ENCODE measurements around the gene AOAH.

Gene AOAH

DNA sequence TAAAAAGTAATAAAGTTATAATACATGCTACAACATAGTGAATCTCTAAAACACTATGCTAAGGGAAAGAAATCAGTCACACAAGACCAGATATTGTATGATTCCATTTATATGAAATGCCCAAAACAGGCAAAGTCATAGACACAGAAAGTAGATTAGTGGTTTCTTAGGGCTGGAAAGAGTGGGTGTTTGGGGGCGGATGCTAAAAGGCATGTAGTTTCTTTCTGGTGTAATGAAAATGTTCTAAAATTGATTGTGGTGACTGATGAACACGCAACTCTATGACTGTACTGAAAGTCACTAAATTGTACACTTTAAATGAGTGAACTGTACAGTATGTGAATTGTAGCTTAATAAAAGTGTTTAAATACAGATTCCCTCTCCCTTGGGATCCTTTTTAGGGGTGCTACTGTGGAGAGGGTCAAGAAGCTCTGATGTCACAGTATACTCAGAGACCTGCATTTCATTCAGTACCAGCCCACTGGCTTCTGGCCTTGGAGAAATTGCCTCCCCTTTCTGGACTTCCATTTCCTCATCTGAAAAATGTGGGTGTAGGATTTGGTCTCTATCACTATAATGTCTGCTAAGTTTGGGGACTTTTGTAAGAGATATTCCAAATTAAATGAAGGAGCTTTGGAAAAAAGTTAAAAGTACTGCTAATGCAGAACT lies 46.4 kb downstream of the AOAH start:
- TF ChIP-seq, protein P1, sequence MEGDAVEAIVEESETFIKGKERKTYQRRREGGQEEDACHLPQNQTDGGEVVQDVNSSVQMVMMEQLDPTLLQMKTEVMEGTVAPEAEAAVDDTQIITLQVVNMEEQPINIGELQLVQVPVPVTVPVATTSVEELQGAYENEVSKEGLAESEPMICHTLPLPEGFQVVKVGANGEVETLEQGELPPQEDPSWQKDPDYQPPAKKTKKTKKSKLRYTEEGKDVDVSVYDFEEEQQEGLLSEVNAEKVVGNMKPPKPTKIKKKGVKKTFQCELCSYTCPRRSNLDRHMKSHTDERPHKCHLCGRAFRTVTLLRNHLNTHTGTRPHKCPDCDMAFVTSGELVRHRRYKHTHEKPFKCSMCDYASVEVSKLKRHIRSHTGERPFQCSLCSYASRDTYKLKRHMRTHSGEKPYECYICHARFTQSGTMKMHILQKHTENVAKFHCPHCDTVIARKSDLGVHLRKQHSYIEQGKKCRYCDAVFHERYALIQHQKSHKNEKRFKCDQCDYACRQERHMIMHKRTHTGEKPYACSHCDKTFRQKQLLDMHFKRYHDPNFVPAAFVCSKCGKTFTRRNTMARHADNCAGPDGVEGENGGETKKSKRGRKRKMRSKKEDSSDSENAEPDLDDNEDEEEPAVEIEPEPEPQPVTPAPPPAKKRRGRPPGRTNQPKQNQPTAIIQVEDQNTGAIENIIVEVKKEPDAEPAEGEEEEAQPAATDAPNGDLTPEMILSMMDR (IDR thresholded peaks at IDR 0.05; ENCODE audit: borderline replicate concordance, control extremely low read depth, extremely low read depth, insufficient read depth, missing control alignments): no peak
- in situ Hi-C loops (cut with MboI; ENCODE audit: low sequenced_read_pairs, unreplicated experiment): loop anchor here (10.0 kb wide), 1 partner anchor 193 kb away; no protein-coding TSS in a partner anchor

GRCh38 chr7:36673703-36674102 lies 50.6 kb downstream of the AOAH start:
- DNase-seq (ENCODE audit: low spot score): no peak
- TF ChIP-seq, protein P1 (IDR thresholded peaks at IDR 0.05; ENCODE audit: borderline replicate concordance, control extremely low read depth, extremely low read depth, insufficient read depth, missing control alignments): no peak
- in situ Hi-C loops (cut with MboI; ENCODE audit: low sequenced_read_pairs, unreplicated experiment): loop anchor here (10.0 to 25.0 kb wide), 2 partner anchors 189 to 514 kb away; no protein-coding TSS in a partner anchor

More for the DNA sequence above, 46.4 kb downstream of the AOAH start:
- DNase-seq (ENCODE audit: low spot score): peak; percentile 33

DNA sequence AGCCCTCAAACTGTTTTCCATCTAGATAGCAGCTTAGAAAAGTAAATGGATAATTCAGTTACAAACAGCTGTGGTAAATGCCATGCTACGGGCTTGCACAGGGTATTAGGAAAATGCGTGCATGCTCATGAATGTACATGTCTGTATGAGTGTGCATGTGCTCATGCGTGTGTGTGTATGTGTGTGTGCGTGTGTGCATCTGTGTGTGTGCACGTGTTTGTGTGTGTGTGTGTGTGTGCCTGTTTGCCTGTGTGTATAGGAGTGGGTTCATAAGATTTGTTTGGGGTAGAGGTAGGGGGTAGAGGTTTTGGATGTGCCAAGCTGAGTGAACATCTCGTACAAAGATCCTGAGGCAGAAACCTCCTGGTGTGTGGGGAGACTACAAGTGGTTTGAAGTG lies 52.9 kb downstream of the AOAH start:
- in situ Hi-C loops (cut with MboI; ENCODE audit: low sequenced_read_pairs, unreplicated experiment): loop anchor here (10.0 to 25.0 kb wide), 2 partner anchors 187 to 516 kb away; no protein-coding TSS in a partner anchor
- TF ChIP-seq, protein P1 (IDR thresholded peaks at IDR 0.05; ENCODE audit: borderline replicate concordance, control extremely low read depth, extremely low read depth, insufficient read depth, missing control alignments): no peak

DNA sequence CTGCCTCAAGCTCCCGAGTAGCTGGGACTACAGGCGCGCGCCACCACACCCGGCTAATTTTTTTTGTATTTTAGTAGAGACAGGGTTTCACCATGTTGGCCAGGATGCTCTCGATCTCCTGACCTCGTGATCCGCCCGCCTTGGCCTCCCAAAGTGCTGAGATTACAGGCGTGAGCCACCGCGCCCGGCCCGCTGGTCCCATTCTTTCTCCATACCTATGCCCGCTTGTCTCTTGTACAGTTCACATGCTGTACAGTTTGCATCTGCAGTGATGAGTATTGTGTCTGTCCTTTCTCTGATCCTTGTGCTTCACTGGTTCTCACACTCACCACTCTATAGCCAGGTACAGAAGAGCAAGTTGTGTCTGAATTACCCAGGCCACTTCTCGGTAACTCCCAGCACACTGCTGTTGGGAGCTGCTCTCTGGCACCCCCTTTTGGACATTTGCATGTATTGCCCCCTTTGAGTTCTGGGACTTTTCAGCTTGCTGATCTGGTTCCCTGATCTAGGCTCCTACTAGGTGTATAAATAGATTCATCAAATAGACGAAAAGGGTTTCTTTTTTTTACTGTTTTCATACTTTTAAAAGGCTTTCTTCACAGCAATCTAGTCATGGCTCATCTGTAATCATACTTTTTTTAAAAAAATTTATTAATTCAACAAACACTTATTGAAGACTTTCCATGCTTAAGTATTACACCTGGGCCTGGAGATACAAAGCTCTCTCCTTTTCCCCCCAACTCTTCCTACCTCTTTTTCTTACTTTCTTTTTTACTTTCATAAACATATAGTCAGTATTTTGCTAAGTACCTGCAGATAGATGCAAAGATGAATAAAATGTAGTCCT lies 53.5 kb downstream of the AOAH start:
- TF ChIP-seq, protein P1 (IDR thresholded peaks at IDR 0.05; ENCODE audit: borderline replicate concordance, control extremely low read depth, extremely low read depth, insufficient read depth, missing control alignments): peak; percentile 81
- peak; percentile 72 for DNase-seq (ENCODE audit: low spot score)
- in situ Hi-C loops (cut with MboI; ENCODE audit: low sequenced_read_pairs, unreplicated experiment): loop anchor here (10.0 to 25.0 kb wide), 2 partner anchors 186 to 516 kb away; no protein-coding TSS in a partner anchor

More for the DNA sequence above, 52.9 kb downstream of the AOAH start:
- no peak for DNase-seq (ENCODE audit: low spot score)

- DNase-seq (ENCODE audit: low spot score): no peak
- TF ChIP-seq, protein P1 (IDR thresholded peaks at IDR 0.05; ENCODE audit: borderline replicate concordance, control extremely low read depth, extremely low read depth, insufficient read depth, missing control alignments): no peak
- in situ Hi-C loops (cut with MboI; ENCODE audit: low sequenced_read_pairs, unreplicated experiment): loop anchor here (25.0 kb wide), 1 partner anchor 519 kb away; no protein-coding TSS in a partner anchor
Measured at GRCh38 chr7:36668750-36669149, 55.5 kb downstream of the AOAH start.

GRCh38 chr7:36668080-36668479 lies 56.2 kb downstream of the AOAH start:
- TF ChIP-seq, protein P1 (IDR thresholded peaks at IDR 0.05; ENCODE audit: borderline replicate concordance, control extremely low read depth, extremely low read depth, insufficient read depth, missing control alignments): no peak
- DNase-seq (ENCODE audit: low spot score): no peak
- in situ Hi-C loops (cut with MboI; ENCODE audit: low sequenced_read_pairs, unreplicated experiment): loop anchor here (25.0 kb wide), 1 partner anchor 519 kb away; no protein-coding TSS in a partner anchor
